HepG2 (cell line): Measurements from ENCODE around the gene YPEL3. TPM values are rescaled to one million over a fixed set of nuclear protein-coding genes. Genes with fewer than 3 reads are reported as not detected.
A peak's percentile ranks its signal among the peaks of the same experiment; 100 is the strongest.

Experiments used
- CSRNP1 ChIP-seq: sonication (generic); formaldehyde crosslinking; IDR thresholded peaks from 2 replicates; pipeline ENCODE4 v1.8.1; 2023; ENCODE audit warnings: mild to moderate bottlenecking, missing genetic modification reagents
- HOXD1 ChIP-seq: sonication (generic); formaldehyde crosslinking; IDR thresholded peaks from 2 replicates; pipeline ENCODE4 v1.5.0; 2020; ENCODE audit warnings: missing genetic modification reagents
- TMF1 ChIP-seq: sonication (generic); formaldehyde crosslinking; IDR thresholded peaks from 2 replicates; pipeline ENCODE4 v1.8.1; 2022; ENCODE audit warnings: low read depth, missing genetic modification reagents
- UBTF ChIP-seq: sonication (generic); formaldehyde crosslinking; IDR thresholded peaks from 2 replicates; pipeline ENCODE4 v1.4.0; 2020; ENCODE audit warnings: mild to moderate bottlenecking, missing genetic modification reagents
- ZNF407 ChIP-seq: sonication (generic); formaldehyde crosslinking; IDR thresholded peaks from one replicate; pipeline ENCODE4 v1.5.1; 2020; ENCODE audit warnings: mild to moderate bottlenecking, missing genetic modification reagents; ENCODE audit errors: not compliant biosample characterization
- polyA plus RNA-seq, 8 experiments: library from polyadenylated mRNA; depleted of rRNA in 3 of 8; stranded (reverse) in 7 of 8; unstranded in 1 of 8; fragments of >200 nt; fragmentation: Illumina TruSeq in 4 of 8; extraction: Trizol in 4 of 8; gene quantifications; 2 replicates each; pipeline versions ENCODE4 v1.2.1 to v1.2.3, GENCODE V29; 2011 to 2016; ENCODE audit warnings: low read depth in 4 of 8, missing spikeins in 1 of 8, mixed read lengths in 1 of 8; ENCODE audit not compliant: insufficient read depth in 1 of 8
- total RNA-seq, 5 experiments: library from RNA; depleted of rRNA; stranded (reverse); fragments of >200 nt; fragmentation: Illumina TruSeq; extraction: Trizol; gene quantifications; 2 replicates each; pipeline ENCODE4 v1.2.3, GENCODE V29; 2016; ENCODE audit warnings: low read depth in 1 of 5
- TF ChIP-seq, protein P1 (sequence below): sonication (generic); formaldehyde crosslinking; IDR thresholded peaks from 2 replicates; pipeline ENCODE4 v1.4.0; 2020; ENCODE audit warnings: mild to moderate bottlenecking, missing genetic modification reagents
- TF ChIP-seq, protein P2 (sequence below): sonication (generic); formaldehyde crosslinking; IDR thresholded peaks from 2 replicates; pipeline ENCODE4 v1.8.1; 2023; ENCODE audit warnings: missing genetic modification reagents, inconsistent platforms, borderline replicate concordance
- TF ChIP-seq, protein P3 (sequence below): sonication (generic); IDR thresholded peaks from 2 replicates; pipeline ENCODE4 v1.6.1; 2016; ENCODE audit warnings: low read depth, borderline replicate concordance
- TF ChIP-seq, protein P4 (sequence below): sonication (generic); formaldehyde crosslinking; IDR thresholded peaks from 2 replicates; pipeline ENCODE4 v1.5.0; 2020; ENCODE audit warnings: missing genetic modification reagents
- TF ChIP-seq, protein P5 (sequence below): IDR thresholded peaks from 2 replicates; pipeline ENCODE4 v1.6.1; 2016; ENCODE audit warnings: missing genetic modification reagents, missing compliant biosample characterization

The YPEL3 gene
- total and polyA plus RNA-seq, 2 of the 13 experiments (the other 11 are each of a cell fraction or from before 2014, with no cell fraction given) = 5.4 to 47.0 TPM

- TF ChIP-seq CSRNP1 (CRISPR knock-in tag) (peak; percentile 92), TMF1 (CRISPR knock-in tag) (peak; percentile 90), UBTF (CRISPR knock-in tag) (peak; percentile 46; the same call in 1 of the 2 replicates), HOXD1 (CRISPR knock-in tag) (peak; percentile 54; the same call in 1 of the 2 replicates), ZNF407 (no peak)
- TF ChIP-seq, protein P1, sequence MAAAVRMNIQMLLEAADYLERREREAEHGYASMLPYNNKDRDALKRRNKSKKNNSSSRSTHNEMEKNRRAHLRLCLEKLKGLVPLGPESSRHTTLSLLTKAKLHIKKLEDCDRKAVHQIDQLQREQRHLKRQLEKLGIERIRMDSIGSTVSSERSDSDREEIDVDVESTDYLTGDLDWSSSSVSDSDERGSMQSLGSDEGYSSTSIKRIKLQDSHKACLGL (CRISPR knock-in tag) = no peak; the same call in 1 of the 2 replicates
- TF ChIP-seq, protein P2, sequence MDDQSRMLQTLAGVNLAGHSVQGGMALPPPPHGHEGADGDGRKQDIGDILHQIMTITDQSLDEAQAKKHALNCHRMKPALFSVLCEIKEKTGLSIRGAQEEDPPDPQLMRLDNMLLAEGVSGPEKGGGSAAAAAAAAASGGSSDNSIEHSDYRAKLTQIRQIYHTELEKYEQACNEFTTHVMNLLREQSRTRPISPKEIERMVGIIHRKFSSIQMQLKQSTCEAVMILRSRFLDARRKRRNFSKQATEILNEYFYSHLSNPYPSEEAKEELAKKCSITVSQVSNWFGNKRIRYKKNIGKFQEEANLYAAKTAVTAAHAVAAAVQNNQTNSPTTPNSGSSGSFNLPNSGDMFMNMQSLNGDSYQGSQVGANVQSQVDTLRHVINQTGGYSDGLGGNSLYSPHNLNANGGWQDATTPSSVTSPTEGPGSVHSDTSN (CRISPR knock-in tag) = peak; percentile 59; the same call in 1 of the 2 replicates
- TF ChIP-seq, protein P3, sequence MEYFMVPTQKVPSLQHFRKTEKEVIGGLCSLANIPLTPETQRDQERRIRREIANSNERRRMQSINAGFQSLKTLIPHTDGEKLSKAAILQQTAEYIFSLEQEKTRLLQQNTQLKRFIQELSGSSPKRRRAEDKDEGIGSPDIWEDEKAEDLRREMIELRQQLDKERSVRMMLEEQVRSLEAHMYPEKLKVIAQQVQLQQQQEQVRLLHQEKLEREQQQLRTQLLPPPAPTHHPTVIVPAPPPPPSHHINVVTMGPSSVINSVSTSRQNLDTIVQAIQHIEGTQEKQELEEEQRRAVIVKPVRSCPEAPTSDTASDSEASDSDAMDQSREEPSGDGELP = peak; percentile 96
- TF ChIP-seq, protein P4, sequence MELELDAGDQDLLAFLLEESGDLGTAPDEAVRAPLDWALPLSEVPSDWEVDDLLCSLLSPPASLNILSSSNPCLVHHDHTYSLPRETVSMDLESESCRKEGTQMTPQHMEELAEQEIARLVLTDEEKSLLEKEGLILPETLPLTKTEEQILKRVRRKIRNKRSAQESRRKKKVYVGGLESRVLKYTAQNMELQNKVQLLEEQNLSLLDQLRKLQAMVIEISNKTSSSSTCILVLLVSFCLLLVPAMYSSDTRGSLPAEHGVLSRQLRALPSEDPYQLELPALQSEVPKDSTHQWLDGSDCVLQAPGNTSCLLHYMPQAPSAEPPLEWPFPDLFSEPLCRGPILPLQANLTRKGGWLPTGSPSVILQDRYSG (CRISPR knock-in tag) = no peak
- TF ChIP-seq, protein P5, sequence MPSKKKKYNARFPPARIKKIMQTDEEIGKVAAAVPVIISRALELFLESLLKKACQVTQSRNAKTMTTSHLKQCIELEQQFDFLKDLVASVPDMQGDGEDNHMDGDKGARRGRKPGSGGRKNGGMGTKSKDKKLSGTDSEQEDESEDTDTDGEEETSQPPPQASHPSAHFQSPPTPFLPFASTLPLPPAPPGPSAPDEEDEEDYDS (CRISPR knock-in tag) = 0 out of 2 replicates have a peak, but pooled peaks have one; percentile 51
These were observed at the start of gene YPEL3 (continued) for GRCh38 chr16:30096105-30096861.
